ENCODE results near the gene ZNF784. TPM values are rescaled to one million over a fixed set of nuclear protein-coding genes. Genes with fewer than 3 reads are reported as not detected.

Gene ZNF784
- total and polyA plus RNA-seq, 9 of the 15 experiments (the other 6 are each of a cell fraction or from before 2014, with no cell fraction given): 0.14 to 6.1 (median 2.1) TPM

DNA sequence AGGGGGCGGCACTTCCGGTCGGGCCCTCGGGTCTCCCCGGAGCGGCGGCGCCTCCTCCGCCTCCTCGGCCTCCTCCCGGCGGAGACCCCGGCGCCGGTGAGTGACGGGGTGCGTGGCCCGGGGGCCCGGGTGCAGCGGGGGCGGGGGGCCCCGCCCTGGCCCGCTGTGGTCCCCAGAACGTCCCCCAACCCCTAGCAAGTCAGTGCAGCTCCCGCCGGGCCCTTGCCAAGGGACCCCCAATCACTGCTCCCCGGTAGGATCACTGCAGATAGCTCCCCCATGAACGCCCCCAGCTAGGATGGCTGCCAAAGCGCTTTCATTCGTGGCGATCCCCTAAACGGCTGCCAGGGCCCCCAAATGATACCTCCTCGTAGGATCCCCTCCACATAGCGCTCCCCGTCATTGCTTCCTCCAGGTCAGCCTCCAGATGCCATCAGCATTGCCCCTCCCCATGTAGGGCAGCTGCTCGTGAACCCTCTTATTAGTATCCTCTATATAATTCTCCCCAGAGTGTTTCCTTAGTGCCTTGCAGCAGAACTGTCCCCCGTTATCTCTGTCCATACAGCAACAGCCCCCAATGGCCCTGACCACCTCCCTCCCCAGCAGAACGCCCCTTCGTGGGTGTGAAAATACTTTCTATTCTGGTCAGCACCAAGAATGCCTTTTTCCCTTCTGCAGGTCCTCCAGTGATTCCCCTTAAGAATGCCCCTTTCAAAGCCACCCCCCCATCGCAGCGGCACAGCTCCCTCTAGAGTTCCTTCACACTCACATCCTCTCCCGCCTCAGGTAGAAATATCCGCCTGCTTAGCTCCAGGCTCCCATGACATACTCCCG lies 18.5 kb downstream of the ZNF784 start, which contains the start of gene ZNF865 (continued):
- TF ChIP-seq, protein P1, sequence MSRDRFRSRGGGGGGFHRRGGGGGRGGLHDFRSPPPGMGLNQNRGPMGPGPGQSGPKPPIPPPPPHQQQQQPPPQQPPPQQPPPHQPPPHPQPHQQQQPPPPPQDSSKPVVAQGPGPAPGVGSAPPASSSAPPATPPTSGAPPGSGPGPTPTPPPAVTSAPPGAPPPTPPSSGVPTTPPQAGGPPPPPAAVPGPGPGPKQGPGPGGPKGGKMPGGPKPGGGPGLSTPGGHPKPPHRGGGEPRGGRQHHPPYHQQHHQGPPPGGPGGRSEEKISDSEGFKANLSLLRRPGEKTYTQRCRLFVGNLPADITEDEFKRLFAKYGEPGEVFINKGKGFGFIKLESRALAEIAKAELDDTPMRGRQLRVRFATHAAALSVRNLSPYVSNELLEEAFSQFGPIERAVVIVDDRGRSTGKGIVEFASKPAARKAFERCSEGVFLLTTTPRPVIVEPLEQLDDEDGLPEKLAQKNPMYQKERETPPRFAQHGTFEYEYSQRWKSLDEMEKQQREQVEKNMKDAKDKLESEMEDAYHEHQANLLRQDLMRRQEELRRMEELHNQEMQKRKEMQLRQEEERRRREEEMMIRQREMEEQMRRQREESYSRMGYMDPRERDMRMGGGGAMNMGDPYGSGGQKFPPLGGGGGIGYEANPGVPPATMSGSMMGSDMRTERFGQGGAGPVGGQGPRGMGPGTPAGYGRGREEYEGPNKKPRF (IDR thresholded peaks at IDR 0.05; ENCODE audit: low read depth, low read length): no peak
- TF ChIP-seq GABPA (tag; conservative IDR thresholded peaks at IDR 0.05; ENCODE audit: low read depth): peak; percentile 92
- TF ChIP-seq GATAD2A (IDR thresholded peaks at IDR 0.05): 0 out of 2 replicates have a peak, but pooled peaks have one; percentile 47
- TF ChIP-seq ELF1 (tag; IDR thresholded peaks at IDR 0.05): peak; percentile 50; the same call in 1 of the 2 replicates
- no peak for TF ChIP-seq ZNF165 (CRISPR knock-in tag; IDR thresholded peaks at IDR 0.05; ENCODE audit: borderline replicate concordance)
- peak in 2 of 3 experiments; percentile 22 to 38 for TF ChIP-seq YY1 (IDR thresholded peaks at IDR 0.05; ENCODE audit: borderline replicate concordance in 1 of 3, control insufficient read depth in 1 of 3, extremely low read depth in 1 of 3, insufficient read depth in 3 of 3, insufficient read length in 1 of 3, insufficient replicate concordance in 2 of 3, low read depth in 1 of 3, low read length in 2 of 3)
- TF ChIP-seq MLLT1 (IDR thresholded peaks at IDR 0.05): 0 out of 4 replicates have a peak, but pooled peaks of 1 of the 2 experiments have one; percentile 51
- TF ChIP-seq MIER1 (IDR thresholded peaks at IDR 0.05; ENCODE audit: low read depth): no peak
- peak; percentile 56; the same call in 1 of the 2 replicates for TF ChIP-seq PHF8 (IDR thresholded peaks at IDR 0.05; ENCODE audit: borderline replicate concordance, low read length)
- 0 out of 2 replicates have a peak, but pooled peaks have one; percentile 47 for TF ChIP-seq KLF16 (IDR thresholded peaks at IDR 0.05)
- TF ChIP-seq CBFA2T3 (IDR thresholded peaks at IDR 0.05): peak; percentile 5; the same call in 1 of the 2 replicates
- TF ChIP-seq RFX5 (IDR thresholded peaks at IDR 0.05; ENCODE audit: low read depth, low read length): peak; percentile 76
- no peak for TF ChIP-seq CEBPG (CRISPR knock-in tag; IDR thresholded peaks at IDR 0.05)
- TF ChIP-seq CEBPG (tag; conservative IDR thresholded peaks at IDR 0.05 in 1 of 2, IDR thresholded peaks at IDR 0.05 in 1 of 2): no peak
- TF ChIP-seq POU5F1 (IDR thresholded peaks at IDR 0.05; ENCODE audit: borderline replicate concordance, low read depth, low read length, partially characterized antibody): peak; percentile 0
- peak; percentile 29; the same call in 1 of the 2 replicates for TF ChIP-seq ARID4B (CRISPR knock-in tag; IDR thresholded peaks at IDR 0.05)

Measured in K562 (cell line).